Measurements from ENCODE around the gene TPRA1.

The TPRA1 gene

DNA sequence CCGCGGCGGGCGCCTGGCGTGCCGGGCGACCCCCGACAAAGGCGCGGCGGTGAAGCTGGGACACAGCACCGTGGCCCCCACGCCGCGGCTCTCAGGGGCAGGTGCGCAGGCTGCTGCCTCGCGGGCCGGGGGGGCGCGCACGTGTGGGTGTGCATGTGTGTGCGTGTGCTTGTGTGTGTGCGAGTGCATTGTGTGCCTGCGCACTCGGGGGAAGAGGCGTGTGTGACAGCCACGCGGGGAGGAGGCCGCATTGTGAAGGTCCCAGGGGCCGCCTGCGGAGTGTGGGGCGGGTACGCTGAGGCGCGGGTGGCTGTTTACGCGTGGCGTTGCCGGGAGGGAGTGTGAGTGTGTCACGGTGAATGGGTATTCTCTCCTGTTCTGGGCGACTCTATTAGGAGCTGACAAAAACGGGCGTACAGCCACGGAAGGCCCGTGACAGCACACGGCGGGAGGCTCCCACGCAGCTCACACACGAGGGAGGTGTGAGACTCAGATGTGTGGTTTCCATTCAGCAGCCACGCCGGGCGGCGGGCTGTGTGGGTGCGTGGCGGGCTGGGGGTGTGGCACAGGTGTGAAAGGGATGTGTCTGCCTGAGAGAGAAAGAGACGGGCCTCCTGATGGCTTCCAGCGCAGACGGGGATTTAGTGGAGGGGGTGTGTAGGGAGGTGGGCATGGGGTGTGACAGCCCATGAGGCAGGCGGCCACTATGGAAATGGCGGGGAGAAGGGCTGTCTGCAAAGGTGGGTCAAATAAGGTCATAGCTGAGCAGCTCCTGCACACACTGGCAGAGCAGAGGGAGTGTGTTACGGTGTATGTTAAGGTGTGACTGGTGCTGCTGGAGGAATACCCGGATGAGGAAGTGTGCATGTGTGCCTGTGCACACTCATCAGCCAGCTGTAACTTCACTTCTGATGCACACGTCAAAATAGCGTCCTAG is 39.2 kb upstream of the TPRA1 start:
- Histone ChIP-seq H3K27ac (ENCODE audit: low read depth, low read length) (no peak overlapping the region), H3K36me3 (ENCODE audit: control insufficient read depth in 5 of 5, insufficient read depth in 5 of 5, low read length in 5 of 5) (no peaks in the 10 kb centered on the region), H3K27me3 (ENCODE audit: control insufficient read depth in 5 of 5, insufficient read depth in 4 of 5, low read length in 5 of 5) (peaks cover 0 to 20% (median 10%) of the 10 kb centered on the region in 5 donors), H3K4me1 (ENCODE audit: control insufficient read depth in 5 of 5, insufficient read depth in 5 of 5, low read length in 5 of 5) (peaks cover 7 to 16% (median 11%) of the 10 kb centered on the region in 5 donors), H3K4me3 (ENCODE audit: low read depth in 1 of 5, low read length in 5 of 5) (peak overlapping the region in 4 of 5 donors; percentile 48 to 74 (median 64)), H3K9me3 (ENCODE audit: control insufficient read depth in 5 of 5, low read length in 5 of 5) (no peaks in the 10 kb centered on the region), H3K9ac (ENCODE audit: low read length in 5 of 5) (peak overlapping the region in 1 of 5 donors; percentile 30)

DNA sequence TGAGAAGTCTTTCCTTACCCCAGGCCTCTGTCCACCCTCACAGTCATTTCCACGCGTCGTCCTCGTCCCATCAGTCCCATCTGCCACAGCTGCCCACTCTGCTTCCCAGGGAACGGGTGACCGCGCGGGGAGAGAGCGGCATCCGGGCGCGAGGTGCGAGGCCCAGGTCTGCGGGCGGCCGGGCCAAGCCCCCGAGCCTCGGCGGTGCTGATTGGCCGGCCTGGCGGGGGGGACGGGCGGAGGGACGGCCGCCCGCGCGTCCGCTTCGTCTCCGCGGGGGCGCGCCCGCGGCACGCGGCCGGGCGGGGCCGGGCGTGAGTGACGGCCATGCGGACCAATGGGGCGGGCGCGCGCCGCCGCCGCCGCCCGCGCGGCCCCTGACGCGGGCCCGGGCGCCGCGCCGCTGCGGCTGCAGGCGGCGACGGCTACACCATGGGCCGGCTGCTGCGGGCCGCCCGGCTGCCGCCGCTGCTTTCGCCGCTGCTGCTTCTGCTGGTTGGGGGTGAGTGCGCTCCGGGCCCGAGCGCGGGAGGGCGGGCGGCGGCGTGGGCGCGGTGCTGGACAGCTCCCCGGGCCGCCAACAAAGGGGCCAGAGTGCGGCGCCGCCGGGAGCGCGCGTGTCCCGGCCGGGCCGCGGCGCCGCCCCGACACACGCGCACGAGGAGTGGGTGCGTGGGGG is 38.4 kb upstream of the TPRA1 start, which contains the start of gene PODXL2:
PODXL2 (plus strand) TSS at position 398 of the 679 bp plus-strand sequence; CDS start at position 433, 35 bp downstream.
- peak within 1 kb of the TSS in 1 of 5 donors; percentile 30 for H3K9ac ChIP-seq (ENCODE audit: low read length in 5 of 5)

DNA sequence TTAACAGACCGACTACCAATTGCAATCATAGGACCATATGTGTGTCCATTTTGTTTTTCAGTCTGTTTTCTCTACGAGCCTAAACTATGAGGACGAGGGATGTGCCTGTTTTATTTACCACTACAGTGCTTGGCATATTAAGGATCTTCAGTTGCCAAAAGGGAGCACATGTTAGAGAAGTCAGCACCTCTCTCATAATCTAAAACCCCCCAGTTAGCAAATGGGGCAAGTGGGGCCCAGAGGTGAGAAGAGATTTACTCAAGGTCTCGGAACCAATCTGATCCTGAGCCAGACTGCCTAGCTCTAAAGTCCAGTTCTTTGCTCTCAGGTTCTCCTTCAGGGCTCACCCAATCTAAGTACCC is 37.9 kb upstream of the TPRA1 start:
- Histone ChIP-seq H3K9ac (ENCODE audit: low read length in 5 of 5) (no peak overlapping the region), H3K27ac (ENCODE audit: low read depth, low read length) (no peak overlapping the region), H3K36me3 (ENCODE audit: control insufficient read depth in 5 of 5, insufficient read depth in 5 of 5, low read length in 5 of 5) (no peaks in the 10 kb centered on the region), H3K27me3 (ENCODE audit: control insufficient read depth in 5 of 5, insufficient read depth in 4 of 5, low read length in 5 of 5) (peaks cover 0 to 20% (median 10%) of the 10 kb centered on the region in 5 donors), H3K9me3 (ENCODE audit: control insufficient read depth in 5 of 5, low read length in 5 of 5) (no peaks in the 10 kb centered on the region), H3K4me1 (ENCODE audit: control insufficient read depth in 5 of 5, insufficient read depth in 5 of 5, low read length in 5 of 5) (peaks cover 7 to 16% (median 11%) of the 10 kb centered on the region in 5 donors), H3K4me3 (ENCODE audit: low read depth in 1 of 5, low read length in 5 of 5) (no peak overlapping the region)

More for the DNA sequence above, 38.4 kb upstream of the TPRA1 start, which contains the start of gene PODXL2:
- no peaks in the 10 kb centered on the region for H3K9me3 ChIP-seq (ENCODE audit: control insufficient read depth in 5 of 5, low read length in 5 of 5)
- H3K27me3 ChIP-seq (ENCODE audit: control insufficient read depth in 5 of 5, insufficient read depth in 4 of 5, low read length in 5 of 5) = peaks cover 0 to 20% (median 10%) of the 10 kb centered on the region in 5 donors
- H3K36me3 ChIP-seq (ENCODE audit: control insufficient read depth in 5 of 5, insufficient read depth in 5 of 5, low read length in 5 of 5) = no peaks in the 10 kb centered on the region
- H3K4me3 ChIP-seq (ENCODE audit: low read depth in 1 of 5, low read length in 5 of 5) = peak within 1 kb of the TSS in 4 of 5 donors; percentile 48 to 74 (median 64)
- H3K27ac ChIP-seq (ENCODE audit: low read depth, low read length) = no peak within 1 kb of the TSS
- H3K4me1 ChIP-seq (ENCODE audit: control insufficient read depth in 5 of 5, insufficient read depth in 5 of 5, low read length in 5 of 5) = peaks cover 7 to 16% (median 11%) of the 10 kb centered on the region in 5 donors

GRCh38 chr3:127625821-127626220 is 35.3 kb upstream of the TPRA1 start:
- Histone ChIP-seq H3K9ac (ENCODE audit: low read length in 5 of 5) (no peak overlapping the region), H3K4me1 (ENCODE audit: control insufficient read depth in 5 of 5, insufficient read depth in 5 of 5, low read length in 5 of 5) (peaks cover 7 to 16% (median 11%) of the 10 kb centered on the region in 5 donors), H3K36me3 (ENCODE audit: control insufficient read depth in 5 of 5, insufficient read depth in 5 of 5, low read length in 5 of 5) (peaks cover 0 to 14% (median 14%) of the 10 kb centered on the region in 5 donors), H3K27me3 (ENCODE audit: control insufficient read depth in 5 of 5, insufficient read depth in 4 of 5, low read length in 5 of 5) (peaks cover 0 to 15% (median 8%) of the 10 kb centered on the region in 5 donors), H3K4me3 (ENCODE audit: low read depth in 1 of 5, low read length in 5 of 5) (no peak overlapping the region), H3K27ac (ENCODE audit: low read depth, low read length) (no peak overlapping the region), H3K9me3 (ENCODE audit: control insufficient read depth in 5 of 5, low read length in 5 of 5) (no peaks in the 10 kb centered on the region)

GRCh38 chr3:127624063-127624462 is 33.5 kb upstream of the TPRA1 start:
- Histone ChIP-seq H3K27me3 (ENCODE audit: control insufficient read depth in 5 of 5, insufficient read depth in 4 of 5, low read length in 5 of 5) (no peaks in the 10 kb centered on the region), H3K9me3 (ENCODE audit: control insufficient read depth in 5 of 5, low read length in 5 of 5) (no peaks in the 10 kb centered on the region), H3K4me3 (ENCODE audit: low read depth in 1 of 5, low read length in 5 of 5) (no peak overlapping the region), H3K9ac (ENCODE audit: low read length in 5 of 5) (no peak overlapping the region), H3K36me3 (ENCODE audit: control insufficient read depth in 5 of 5, insufficient read depth in 5 of 5, low read length in 5 of 5) (peaks cover 0 to 22% (median 21%) of the 10 kb centered on the region in 5 donors), H3K4me1 (ENCODE audit: control insufficient read depth in 5 of 5, insufficient read depth in 5 of 5, low read length in 5 of 5) (peaks cover 0 to 4% (median 0%) of the 10 kb centered on the region in 5 donors), H3K27ac (ENCODE audit: low read depth, low read length) (no peak overlapping the region)

DNA sequence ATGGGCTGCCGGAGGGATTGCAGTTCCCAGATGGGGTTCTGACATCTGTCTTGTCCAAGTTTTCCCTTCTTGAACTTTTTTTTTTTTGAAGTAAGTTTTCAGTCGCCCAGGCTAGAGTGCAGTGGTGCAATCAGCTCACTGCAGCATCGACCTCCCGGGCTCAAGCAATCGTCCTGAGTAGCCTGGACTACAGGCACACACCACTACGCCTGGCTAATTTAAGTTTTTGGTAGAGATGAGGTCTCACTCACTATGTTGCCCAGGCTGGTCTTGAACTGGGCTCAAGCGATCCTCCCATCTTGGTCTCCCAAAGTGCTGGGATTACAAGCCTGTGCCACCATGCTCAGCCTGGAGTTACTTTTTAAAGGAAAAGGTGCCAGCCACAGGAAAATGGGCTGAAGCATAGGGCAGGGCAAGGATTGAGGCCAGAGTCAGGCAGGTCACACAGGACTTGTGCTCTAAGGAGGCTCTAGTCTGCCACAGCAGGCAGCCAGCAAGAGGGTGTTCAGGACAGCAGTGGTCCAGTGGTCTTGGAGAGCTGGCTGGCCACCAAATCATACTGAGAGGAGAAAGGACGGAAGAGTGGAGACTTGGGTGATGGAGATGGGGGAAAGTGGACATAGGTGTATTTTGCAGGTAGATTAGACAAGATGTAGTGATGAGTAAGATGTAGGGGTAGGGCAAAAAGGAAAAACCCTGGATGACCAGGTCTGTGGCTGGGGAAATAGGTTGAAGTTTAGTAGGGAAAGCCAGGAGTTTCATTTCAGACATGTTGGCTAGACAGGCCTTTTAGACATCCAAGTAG is 32.4 kb upstream of the TPRA1 start:
- no peak overlapping the region for H3K9ac ChIP-seq (ENCODE audit: low read length in 5 of 5)
- H3K9me3 ChIP-seq (ENCODE audit: control insufficient read depth in 5 of 5, low read length in 5 of 5) = no peaks in the 10 kb centered on the region
- no peak overlapping the region for H3K4me3 ChIP-seq (ENCODE audit: low read depth in 1 of 5, low read length in 5 of 5)
- H3K36me3 ChIP-seq (ENCODE audit: control insufficient read depth in 5 of 5, insufficient read depth in 5 of 5, low read length in 5 of 5) = peaks cover 0 to 30% (median 26%) of the 10 kb centered on the region in 5 donors
- no peak overlapping the region for H3K27ac ChIP-seq (ENCODE audit: low read depth, low read length)
- no peaks in the 10 kb centered on the region for H3K27me3 ChIP-seq (ENCODE audit: control insufficient read depth in 5 of 5, insufficient read depth in 4 of 5, low read length in 5 of 5)
- no peaks in the 10 kb centered on the region for H3K4me1 ChIP-seq (ENCODE audit: control insufficient read depth in 5 of 5, insufficient read depth in 5 of 5, low read length in 5 of 5)

DNA sequence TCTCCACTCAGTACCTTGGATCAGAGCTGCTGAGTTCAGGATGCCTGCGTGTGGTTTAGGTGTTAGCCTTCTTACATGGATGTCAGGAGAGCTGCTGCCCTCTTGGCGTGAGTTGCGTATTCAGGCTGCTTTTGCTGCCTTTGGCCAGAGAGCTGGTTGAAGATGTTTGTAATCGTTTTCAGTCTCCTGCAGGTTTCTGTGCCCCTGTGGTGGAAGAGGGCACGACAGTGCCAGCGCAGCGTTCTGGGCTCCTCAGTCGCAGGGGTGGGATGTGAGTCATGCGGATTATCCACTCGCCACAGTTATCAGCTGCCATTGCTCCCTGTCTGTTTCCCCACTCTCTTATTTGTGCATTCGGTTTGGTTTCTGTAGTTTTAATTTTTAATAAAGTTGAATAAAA is 31.5 kb upstream of the TPRA1 start:
- Histone ChIP-seq H3K9me3 (ENCODE audit: control insufficient read depth in 5 of 5, low read length in 5 of 5) (no peaks in the 10 kb centered on the region), H3K4me1 (ENCODE audit: control insufficient read depth in 5 of 5, insufficient read depth in 5 of 5, low read length in 5 of 5) (no peaks in the 10 kb centered on the region), H3K9ac (ENCODE audit: low read length in 5 of 5) (no peak overlapping the region), H3K36me3 (ENCODE audit: control insufficient read depth in 5 of 5, insufficient read depth in 5 of 5, low read length in 5 of 5) (peaks cover 0 to 39% (median 32%) of the 10 kb centered on the region in 5 donors), H3K27me3 (ENCODE audit: control insufficient read depth in 5 of 5, insufficient read depth in 4 of 5, low read length in 5 of 5) (no peaks in the 10 kb centered on the region), H3K4me3 (ENCODE audit: low read depth in 1 of 5, low read length in 5 of 5) (no peak overlapping the region), H3K27ac (ENCODE audit: low read depth, low read length) (no peak overlapping the region)

- Histone ChIP-seq H3K4me3 (ENCODE audit: low read depth in 1 of 5, low read length in 5 of 5) (no peak overlapping the region), H3K4me1 (ENCODE audit: control insufficient read depth in 5 of 5, insufficient read depth in 5 of 5, low read length in 5 of 5) (no peaks in the 10 kb centered on the region), H3K27ac (ENCODE audit: low read depth, low read length) (no peak overlapping the region), H3K9me3 (ENCODE audit: control insufficient read depth in 5 of 5, low read length in 5 of 5) (no peaks in the 10 kb centered on the region), H3K36me3 (ENCODE audit: control insufficient read depth in 5 of 5, insufficient read depth in 5 of 5, low read length in 5 of 5) (peaks cover 0 to 49% (median 36%) of the 10 kb centered on the region in 5 donors), H3K27me3 (ENCODE audit: control insufficient read depth in 5 of 5, insufficient read depth in 4 of 5, low read length in 5 of 5) (no peaks in the 10 kb centered on the region), H3K9ac (ENCODE audit: low read length in 5 of 5) (no peak overlapping the region)
Observed at GRCh38 chr3:127620637-127621375, 30.3 kb upstream of the TPRA1 start.

GRCh38 chr3:127618891-127619290 is 28.4 kb upstream of the TPRA1 start:
- Histone ChIP-seq H3K4me3 (ENCODE audit: low read depth in 1 of 5, low read length in 5 of 5) (no peak overlapping the region), H3K9ac (ENCODE audit: low read length in 5 of 5) (no peak overlapping the region), H3K27me3 (ENCODE audit: control insufficient read depth in 5 of 5, insufficient read depth in 4 of 5, low read length in 5 of 5) (no peaks in the 10 kb centered on the region), H3K9me3 (ENCODE audit: control insufficient read depth in 5 of 5, low read length in 5 of 5) (no peaks in the 10 kb centered on the region), H3K4me1 (ENCODE audit: control insufficient read depth in 5 of 5, insufficient read depth in 5 of 5, low read length in 5 of 5) (no peaks in the 10 kb centered on the region), H3K36me3 (ENCODE audit: control insufficient read depth in 5 of 5, insufficient read depth in 5 of 5, low read length in 5 of 5) (peaks cover 0 to 51% (median 36%) of the 10 kb centered on the region in 5 donors), H3K27ac (ENCODE audit: low read depth, low read length) (no peak overlapping the region)

All from subcutaneous abdominal adipose tissue (tissue), 5 donors.